Stimulated activated naive B cell treated with anti-CD40 and anti-IgM and Interleukin-4, amounts not matched to agents 10 μg/mL and 1 μg/mL and 100 μg/mL, for 72 hours (primary cell): ENCODE data around the gene KRTAP4-12.
"Not testable (repeated sequence)": the region's sequence is repeated elsewhere in the genome, so short reads cannot be mapped to it uniquely, and the experiment has no call there.

Experiments
- ATAC-seq, 2 donors: fragments of 150-1000 bp; cut with Tn5 transposase; replicated peaks; 2 replicates each; pipeline ENCODE4 v1.10.0; 2021; ENCODE audit warnings: moderate library complexity in 1 of 2
- DNase-seq: peaks from one replicate; pipeline ENCODE4 v3.0.0; 2021
- H3K27ac Mint-ChIP-seq: one replicate; pipeline ENCODE4 v1.8.0; 2022; ENCODE audit warnings: mild to moderate bottlenecking, mixed read lengths
- H3K27me3 Mint-ChIP-seq, 2 donors: one replicate each; pipeline ENCODE4 v1.8.0; 2022; ENCODE audit warnings: mixed read lengths in 2 of 2
- H3K36me3 Mint-ChIP-seq, 2 donors: one replicate each; pipeline ENCODE4 v1.8.0; 2022; ENCODE audit warnings: mixed read lengths in 2 of 2, mild to moderate bottlenecking in 1 of 2
- H3K4me1 Mint-ChIP-seq, 2 donors: one replicate each; pipeline ENCODE4 v1.8.0; 2022; ENCODE audit warnings: mixed read lengths in 2 of 2, mild to moderate bottlenecking in 1 of 2
- H3K4me3 Mint-ChIP-seq, 2 donors: one replicate each; pipeline ENCODE4 v1.8.0; 2022; ENCODE audit warnings: mild to moderate bottlenecking in 2 of 2, mixed read lengths in 2 of 2, moderate library complexity in 1 of 2
- H3K9me3 Mint-ChIP-seq, 2 donors: one replicate each; pipeline ENCODE4 v1.8.0; 2022; ENCODE audit warnings: mixed read lengths in 2 of 2, mild to moderate bottlenecking in 1 of 2

The KRTAP4-12 gene

GRCh38 chr17:41144846-41145245, 20.9 kb upstream of the KRTAP4-12 start:
- H3K9me3 Mint-ChIP-seq = peaks cover 20 to 25% of the 10 kb centered on the region in 2 donors
- no peak for ATAC-seq
- H3K27ac Mint-ChIP-seq = no peak overlapping the region
- peaks cover 15 to 32% of the 10 kb centered on the region in 2 donors for H3K36me3 Mint-ChIP-seq
- H3K27me3 Mint-ChIP-seq = peaks cover 0 to under 1% of the 10 kb centered on the region in 2 donors
- H3K4me1 Mint-ChIP-seq = peaks cover 6 to 10% of the 10 kb centered on the region in 2 donors
- no peak overlapping the region for H3K4me3 Mint-ChIP-seq
- DNase-seq = no peak

DNA sequence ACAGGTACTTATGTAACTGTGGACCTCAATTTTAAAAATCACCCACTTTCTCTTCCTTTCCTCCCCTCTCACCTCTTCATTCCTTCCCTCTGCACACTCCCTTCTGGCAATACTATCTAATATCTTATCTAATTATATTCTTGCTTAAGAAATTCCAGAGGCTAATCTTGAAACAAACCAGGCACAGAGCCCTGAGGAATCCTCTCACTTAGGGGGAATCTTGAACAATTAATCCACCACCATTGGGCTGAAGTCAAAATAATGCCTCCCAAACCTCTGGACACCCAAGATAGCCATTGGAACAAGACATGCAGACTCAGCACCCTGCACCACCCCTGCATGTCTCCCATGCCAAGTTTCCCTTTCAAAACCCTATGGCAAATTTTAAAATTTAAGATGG, 17.4 kb upstream of the KRTAP4-12 start:
- ATAC-seq (no peak), DNase-seq (no peak)
- Mint-ChIP-seq H3K4me1 (peaks cover 0 to 8% of the 10 kb centered on the region in 2 donors), H3K4me3 (no peak overlapping the region), H3K27me3 (peaks cover 0 to 4% of the 10 kb centered on the region in 2 donors), H3K36me3 (peaks cover 19 to 52% of the 10 kb centered on the region in 2 donors), H3K27ac (no peak overlapping the region), H3K9me3 (peaks cover 27 to 43% of the 10 kb centered on the region in 2 donors)

DNA sequence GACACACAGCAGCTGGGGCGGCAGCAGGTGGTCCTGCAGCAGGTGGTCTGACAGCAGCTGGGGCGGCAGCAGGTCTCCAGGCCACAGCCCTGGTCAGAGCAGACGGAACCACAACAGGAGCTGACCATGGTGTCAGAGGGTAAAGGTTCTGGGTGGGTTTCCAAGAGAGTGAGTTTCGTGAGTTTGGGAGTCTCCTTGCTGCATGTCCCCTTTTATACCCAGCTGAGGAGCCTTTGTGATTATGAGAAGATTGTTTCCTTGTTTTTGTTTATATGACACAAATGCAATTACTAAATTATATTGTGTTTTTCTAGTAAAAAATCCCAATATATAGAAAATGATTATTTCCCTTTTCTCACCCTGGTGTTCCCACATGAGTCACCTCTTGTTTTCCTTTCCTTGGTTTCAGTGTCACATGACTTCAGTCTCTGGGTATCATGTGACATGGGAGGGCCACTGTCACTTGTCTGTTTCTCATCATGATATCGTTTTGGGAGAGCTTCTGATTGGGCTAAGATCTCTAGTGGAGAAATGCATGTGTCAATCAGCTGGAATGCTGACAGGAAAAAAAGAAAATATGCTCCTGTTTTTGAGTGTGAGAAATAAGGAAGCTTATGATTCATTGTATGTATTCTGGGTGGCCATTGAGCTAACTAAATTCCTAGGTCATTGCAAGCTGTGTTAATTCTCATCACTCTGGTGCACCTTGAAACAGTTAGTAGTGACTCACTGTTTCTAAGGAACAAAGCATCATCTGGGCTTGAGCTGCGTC, 16.6 kb upstream of the KRTAP4-12 start, which contains the start of gene KRTAP4-6:
KRTAP4-6 (minus strand) TSS at position 185 of the 772 bp plus-strand sequence; CDS start at position 128, 57 bp downstream.
- H3K9me3 Mint-ChIP-seq = peaks cover 28 to 43% of the 10 kb centered on the region in 2 donors
- H3K27ac Mint-ChIP-seq = no peak within 1 kb of the TSS
- peaks cover 19 to 52% of the 10 kb centered on the region in 2 donors for H3K36me3 Mint-ChIP-seq
- ATAC-seq (peak in 1 of 2 donors; percentile 54), DNase-seq (no peak)
- H3K4me1 Mint-ChIP-seq = peaks cover 0 to 8% of the 10 kb centered on the region in 2 donors
- H3K27me3 Mint-ChIP-seq = peaks cover 0 to 4% of the 10 kb centered on the region in 2 donors
- H3K4me3 Mint-ChIP-seq = no peak within 1 kb of the TSS

GRCh38 chr17:41139865-41140264, 15.9 kb upstream of the KRTAP4-12 start:
- peaks cover 16 to 52% of the 10 kb centered on the region in 2 donors for H3K36me3 Mint-ChIP-seq
- H3K4me1 Mint-ChIP-seq = not testable (repeated sequence)

DNA sequence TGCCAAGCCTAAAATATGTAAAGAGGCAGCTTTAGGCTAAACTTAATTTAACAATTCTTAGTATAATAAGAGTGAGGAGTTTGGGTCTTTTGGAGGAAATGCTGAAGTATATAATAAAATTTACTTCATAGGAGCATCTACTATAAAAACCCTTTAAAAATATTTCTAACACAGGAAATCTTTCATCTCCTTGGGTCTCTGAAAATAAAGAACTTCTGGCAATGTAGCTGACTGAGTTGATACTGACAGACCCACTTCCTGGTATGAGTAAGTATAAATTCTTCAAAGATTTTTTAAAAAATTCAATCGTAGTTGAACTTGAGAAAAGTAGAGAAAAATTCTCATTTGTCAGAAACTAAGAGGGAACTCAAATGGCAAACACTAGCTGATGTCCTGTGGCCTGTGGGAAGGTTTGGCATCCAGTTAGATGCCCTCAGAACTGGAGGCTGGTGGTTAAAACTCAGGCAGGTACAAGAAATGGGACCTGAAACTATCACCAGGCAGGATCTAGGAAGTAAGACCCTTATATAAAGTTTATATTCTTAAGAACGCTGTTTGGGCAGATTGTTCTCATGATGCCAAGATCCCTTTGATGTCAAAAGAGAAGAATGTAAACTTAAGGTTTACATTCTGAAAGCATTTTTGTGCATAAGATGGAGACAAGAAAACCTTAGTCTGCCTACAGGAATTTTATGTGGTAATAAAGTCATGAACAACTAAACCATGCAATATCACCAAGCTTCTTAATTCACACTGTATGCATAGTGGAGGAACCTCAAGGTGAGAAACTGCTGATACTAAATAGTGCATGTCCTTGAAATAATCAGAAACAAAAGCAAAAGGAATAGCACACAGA, 10.1 kb upstream of the KRTAP4-12 start:
- DNase-seq = no peak
- peaks cover 14 to 27% of the 10 kb centered on the region in 2 donors for H3K4me1 Mint-ChIP-seq

More at GRCh38 chr17:41139865-41140264, 15.9 kb upstream of the KRTAP4-12 start:
- ATAC-seq, H3K27ac Mint-ChIP-seq, H3K4me3 Mint-ChIP-seq, DNase-seq, H3K27me3 Mint-ChIP-seq: not testable (repeated sequence)
- peaks cover 28 to 43% of the 10 kb centered on the region in 2 donors for H3K9me3 Mint-ChIP-seq

DNA sequence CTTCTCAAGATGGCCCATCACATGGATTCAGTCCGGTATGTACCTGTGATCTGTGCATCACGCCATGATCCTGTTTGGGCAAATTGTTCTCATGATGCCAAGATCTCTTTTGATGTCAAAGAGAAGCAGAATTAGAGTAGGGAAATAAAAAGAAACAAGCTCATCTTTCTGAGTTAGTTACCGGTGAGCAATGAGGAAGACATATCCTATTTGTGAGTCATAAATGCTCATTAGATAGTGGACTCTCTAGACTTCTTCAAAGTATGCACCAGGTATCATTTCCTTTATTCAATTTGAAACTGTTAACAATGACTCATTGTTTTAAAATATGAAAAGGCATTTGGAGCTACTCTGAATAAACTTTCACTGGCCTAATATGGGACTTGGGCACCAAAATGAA, 8.0 kb upstream of the KRTAP4-12 start:
- peak overlapping the region in 1 of 2 donors; percentile 7 for H3K4me3 Mint-ChIP-seq
- H3K36me3 Mint-ChIP-seq = peaks cover 0 to 1% of the 10 kb centered on the region in 2 donors
- no peak for DNase-seq
- H3K27ac Mint-ChIP-seq = peak overlapping the region; percentile 48
- no peaks in the 10 kb centered on the region for H3K27me3 Mint-ChIP-seq
- peak; percentile 99 to 100 for ATAC-seq
- peaks cover 2 to 5% of the 10 kb centered on the region in 2 donors for H3K9me3 Mint-ChIP-seq
- peaks cover 20 to 32% of the 10 kb centered on the region in 2 donors for H3K4me1 Mint-ChIP-seq

More for the DNA sequence above, 10.1 kb upstream of the KRTAP4-12 start:
- no peak for ATAC-seq
- Mint-ChIP-seq H3K9me3 (peaks cover 7 to 14% of the 10 kb centered on the region in 2 donors), H3K4me3 (no peak overlapping the region), H3K27ac (peak overlapping the region; percentile 69), H3K27me3 (no peaks in the 10 kb centered on the region), H3K36me3 (peaks cover 0 to 14% of the 10 kb centered on the region in 2 donors)

- Mint-ChIP-seq H3K4me3 (no peak overlapping the region), H3K9me3 (peaks cover 2 to 5% of the 10 kb centered on the region in 2 donors), H3K4me1 (peaks cover 33 to 53% of the 10 kb centered on the region in 2 donors), H3K36me3 (peaks cover 0 to 8% of the 10 kb centered on the region in 2 donors), H3K27ac (no peak overlapping the region), H3K27me3 (no peaks in the 10 kb centered on the region)
- ATAC-seq (no peak), DNase-seq (no peak)
Measured at GRCh38 chr17:41127371-41127770, 3.4 kb upstream of the KRTAP4-12 start.

GRCh38 chr17:41126412-41126811, 2.4 kb upstream of the KRTAP4-12 start:
- H3K4me1 Mint-ChIP-seq = peaks cover 27 to 43% of the 10 kb centered on the region in 2 donors
- DNase-seq = no peak
- H3K36me3 Mint-ChIP-seq = peaks cover 0 to 9% of the 10 kb centered on the region in 2 donors
- no peak overlapping the region for H3K4me3 Mint-ChIP-seq
- H3K27me3 Mint-ChIP-seq = no peaks in the 10 kb centered on the region
- peaks cover 3 to 7% of the 10 kb centered on the region in 2 donors for H3K9me3 Mint-ChIP-seq
- no peak for ATAC-seq
- no peak overlapping the region for H3K27ac Mint-ChIP-seq

- DNase-seq (no peak), ATAC-seq (no peak)
- no peaks in the 10 kb centered on the region for H3K27me3 Mint-ChIP-seq
- peaks cover 3 to 7% of the 10 kb centered on the region in 2 donors for H3K9me3 Mint-ChIP-seq
- H3K27ac Mint-ChIP-seq = no peak overlapping the region
- H3K4me3 Mint-ChIP-seq = no peak overlapping the region
- H3K4me1 Mint-ChIP-seq = peaks cover 26 to 41% of the 10 kb centered on the region in 2 donors
- H3K36me3 Mint-ChIP-seq = peaks cover 0 to 9% of the 10 kb centered on the region in 2 donors
Measured at GRCh38 chr17:41125064-41125463, 1.1 kb upstream of the KRTAP4-12 start.

GRCh38 chr17:41123292-41123990, 541 bp downstream of the KRTAP4-12 start:
- not testable (repeated sequence) for H3K36me3 Mint-ChIP-seq, H3K27me3 Mint-ChIP-seq, H3K9me3 Mint-ChIP-seq, DNase-seq
- H3K4me1 Mint-ChIP-seq = peaks cover 28 to 51% of the 10 kb centered on the region in 2 donors
- H3K27ac Mint-ChIP-seq = peak overlapping the region; percentile 76
- peak overlapping the region; percentile 12 to 55 for H3K4me3 Mint-ChIP-seq
- peak in 1 of 2 donors; percentile 46 for ATAC-seq

DNA sequence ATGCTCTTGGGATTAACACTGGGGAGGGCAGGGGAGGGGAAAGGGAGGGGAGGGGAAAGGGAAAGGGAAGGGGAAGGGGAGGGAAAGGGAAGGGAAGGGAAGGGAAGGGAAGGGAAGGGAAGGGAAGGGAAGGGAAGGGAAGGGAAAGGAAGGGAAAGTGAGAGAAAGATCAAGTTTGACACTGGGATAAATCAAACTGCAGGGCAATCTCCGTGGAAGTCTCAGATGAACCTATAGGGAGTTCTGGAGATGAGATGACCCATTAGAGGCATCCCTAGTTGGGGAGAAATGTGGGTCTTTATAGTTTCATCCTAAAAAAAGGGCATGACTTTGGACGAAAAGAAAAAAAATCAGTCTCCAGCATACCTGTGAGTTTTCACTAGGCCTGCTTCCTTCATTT, 2.2 kb downstream of the KRTAP4-12 start:
- H3K9me3 Mint-ChIP-seq = peaks cover 3 to 7% of the 10 kb centered on the region in 2 donors
- peaks cover 0 to 9% of the 10 kb centered on the region in 2 donors for H3K36me3 Mint-ChIP-seq
- peaks cover 34 to 63% of the 10 kb centered on the region in 2 donors for H3K4me1 Mint-ChIP-seq
- ATAC-seq (no peak), DNase-seq (no peak)
- no peaks in the 10 kb centered on the region for H3K27me3 Mint-ChIP-seq
- H3K27ac Mint-ChIP-seq = no peak overlapping the region
- no peak overlapping the region for H3K4me3 Mint-ChIP-seq

GRCh38 chr17:41119696-41120690, 4.0 kb downstream of the KRTAP4-12 start:
- Mint-ChIP-seq H3K4me1 (peaks cover 44 to 74% of the 10 kb centered on the region in 2 donors), H3K27ac (peak overlapping the region; percentile 88), H3K4me3 (peak overlapping the region; percentile 57 to 69)
- H3K9me3 Mint-ChIP-seq, H3K27me3 Mint-ChIP-seq, H3K36me3 Mint-ChIP-seq, DNase-seq: not testable (repeated sequence)
- peak; percentile 75 to 78 for ATAC-seq

GRCh38 chr17:41118721-41119120, 5.3 kb downstream of the KRTAP4-12 start:
- ATAC-seq (no peak), DNase-seq (no peak)
- Mint-ChIP-seq H3K27ac (no peak overlapping the region), H3K36me3 (peaks cover 0 to 15% of the 10 kb centered on the region in 2 donors), H3K9me3 (peaks cover 3 to 4% of the 10 kb centered on the region in 2 donors), H3K4me1 (peaks cover 37 to 62% of the 10 kb centered on the region in 2 donors), H3K4me3 (no peak overlapping the region), H3K27me3 (no peaks in the 10 kb centered on the region)
